H9 (cell line): Measurements from ENCODE around the gene DNTT. TPM values are rescaled to one million over a fixed set of nuclear protein-coding genes. Genes with fewer than 3 reads are reported as not detected.

Source experiments
- DNase-seq: peaks from one replicate; pipeline ENCODE4 v3.0.0-alpha.2; 2017
- H2AFZ ChIP-seq: one replicate; pipeline ENCODE4 v1.6.1; 2013; ENCODE audit warnings: mild to moderate bottlenecking, low read length, control low read depth, moderate library complexity
- H2AK5ac ChIP-seq: 2 replicates; pipeline ENCODE4 v1.6.1; 2013; ENCODE audit warnings: low read length, control low read depth, mixed read lengths; ENCODE audit not compliant: insufficient read length
- H2BK120ac ChIP-seq: one replicate; pipeline ENCODE4 v1.6.1; 2013; ENCODE audit warnings: low read depth, mild to moderate bottlenecking, low read length, control low read depth, inconsistent platforms; ENCODE audit not compliant: poor library complexity, severe bottlenecking
- H2BK12ac ChIP-seq: 2 replicates; pipeline ENCODE4 v1.6.1; 2013; ENCODE audit warnings: low read length, control low read depth, mixed read lengths, low read depth; ENCODE audit not compliant: insufficient read length
- H2BK15ac ChIP-seq: 2 replicates; pipeline ENCODE4 v1.6.1; 2013; ENCODE audit warnings: low read depth, low read length, control low read depth
- H2BK20ac ChIP-seq: one replicate; pipeline ENCODE4 v1.6.1; 2013; ENCODE audit warnings: low read depth, mild to moderate bottlenecking, low read length, control low read depth, inconsistent platforms; ENCODE audit not compliant: poor library complexity, severe bottlenecking
- H2BK5ac ChIP-seq: 2 replicates; pipeline ENCODE4 v1.6.1; 2013; ENCODE audit warnings: low read length, control low read depth, mixed read lengths; ENCODE audit not compliant: insufficient read length
- H3K14ac ChIP-seq: 2 replicates; pipeline ENCODE4 v1.6.1; 2013; ENCODE audit warnings: low read length, control low read depth; ENCODE audit not compliant: insufficient read depth
- H3K18ac ChIP-seq: 2 replicates; pipeline ENCODE4 v1.6.1; 2013; ENCODE audit warnings: low read depth, mild to moderate bottlenecking, mixed read lengths, low read length, control low read depth; ENCODE audit not compliant: insufficient read length
- H3K23ac ChIP-seq: 2 replicates; pipeline ENCODE4 v1.6.1; 2013; ENCODE audit warnings: low read length, control low read depth, mixed read lengths, low read depth; ENCODE audit not compliant: insufficient read length
- H3K23me2 ChIP-seq: 2 replicates; pipeline ENCODE4 v1.6.1; 2013; ENCODE audit warnings: low read depth, mild to moderate bottlenecking, mixed read lengths, low read length, control low read depth; ENCODE audit not compliant: insufficient read length, poor library complexity, severe bottlenecking
- H3K27ac ChIP-seq: 2 replicates; pipeline ENCODE4 v1.5.1; 2013; ENCODE audit warnings: low read length, control low read depth, mixed read lengths, low read depth; ENCODE audit not compliant: insufficient read length
- H3K27me3 ChIP-seq: 2 replicates; pipeline ENCODE4 v1.6.1; 2013; ENCODE audit warnings: low read length, control low read depth, inconsistent platforms; ENCODE audit not compliant: insufficient read depth
- H3K4ac ChIP-seq: 2 replicates; pipeline ENCODE4 v1.6.1; 2013; ENCODE audit warnings: low read depth, mild to moderate bottlenecking, control low read depth, inconsistent platforms, low read length, moderate library complexity
- H3K4me1 ChIP-seq: 2 replicates; pipeline ENCODE4 v1.6.1; 2013; ENCODE audit warnings: low read length, control low read depth, inconsistent platforms; ENCODE audit not compliant: insufficient read depth
- H3K4me2 ChIP-seq: 2 replicates; pipeline ENCODE4 v1.6.1; 2013; ENCODE audit warnings: low read length, control low read depth, mixed read lengths; ENCODE audit not compliant: insufficient read length, insufficient read depth
- H3K56ac ChIP-seq: 2 replicates; pipeline ENCODE4 v1.6.1; 2013; ENCODE audit warnings: low read depth, mild to moderate bottlenecking, mixed read lengths, low read length, control low read depth; ENCODE audit not compliant: insufficient read length
- H3K79me1 ChIP-seq: 2 replicates; pipeline ENCODE4 v1.6.1; 2013; ENCODE audit warnings: low read depth, mild to moderate bottlenecking, moderate library complexity, low read length, control low read depth, inconsistent platforms; ENCODE audit not compliant: insufficient read depth, poor library complexity, severe bottlenecking
- H3K79me2 ChIP-seq: 2 replicates; pipeline ENCODE4 v1.6.1; 2013; ENCODE audit warnings: low read length, control low read depth, inconsistent platforms; ENCODE audit not compliant: insufficient read depth
- H3K9ac ChIP-seq: 2 replicates; pipeline ENCODE4 v1.6.1; 2013; ENCODE audit warnings: low read length, control low read depth, mixed read lengths; ENCODE audit not compliant: insufficient read length; ENCODE audit errors: extremely low read depth
- H3K9me3 ChIP-seq: one replicate; pipeline ENCODE4 v1.6.1; 2013; ENCODE audit warnings: low read depth, low read length, inconsistent platforms; ENCODE audit not compliant: control insufficient read depth
- H3T11ph ChIP-seq: one replicate; pipeline ENCODE4 v1.6.1; 2013; ENCODE audit warnings: mild to moderate bottlenecking, low read length, control low read depth, inconsistent platforms
- H4K20me1 ChIP-seq: one replicate; pipeline ENCODE4 v1.6.1; 2013; ENCODE audit not compliant: control insufficient read depth, insufficient read length, insufficient read depth
- H4K5ac ChIP-seq: 2 replicates; pipeline ENCODE4 v1.6.1; 2013; ENCODE audit warnings: low read depth, mild to moderate bottlenecking, mixed read lengths, low read length, control low read depth; ENCODE audit not compliant: insufficient read length
- H4K8ac ChIP-seq: replicated peaks from 2 replicates; pipeline ENCODE4 v1.6.1; 2013; ENCODE audit warnings: low read length, control low read depth, mixed read lengths, low read depth; ENCODE audit not compliant: insufficient read length
- H4K91ac ChIP-seq: 2 replicates; pipeline ENCODE4 v1.6.1; 2013; ENCODE audit warnings: low read depth, mild to moderate bottlenecking, moderate library complexity, mixed read lengths, low read length, control low read depth; ENCODE audit not compliant: insufficient read length
- H3K27ac Mint-ChIP-seq, 3 experiments: 2 replicates in 2 of 3; 3 replicates in 1 of 3; pipeline ENCODE4 v1.8.0; 2020 to 2021; ENCODE audit warnings: mixed read lengths in 3 of 3, mild to moderate bottlenecking in 1 of 3, moderate library complexity in 1 of 3
- H3K27me3 Mint-ChIP-seq: 2 replicates; pipeline ENCODE4 v1.8.0; 2021; ENCODE audit warnings: low read depth, mild to moderate bottlenecking, moderate library complexity, mixed read lengths
- H3K36me3 Mint-ChIP-seq, 3 experiments: 2 replicates in 2 of 3; 3 replicates in 1 of 3; pipeline ENCODE4 v1.8.0; 2020 to 2021; ENCODE audit warnings: low read depth in 3 of 3, mixed read lengths in 3 of 3; ENCODE audit not compliant: insufficient read depth in 1 of 3
- H3K4me1 Mint-ChIP-seq, 2 experiments: 2 replicates each; pipeline ENCODE4 v1.8.0; 2020; ENCODE audit warnings: mixed read lengths in 2 of 2
- H3K4me3 Mint-ChIP-seq, 2 experiments: 2 replicates in 1 of 2; 3 replicates in 1 of 2; pipeline ENCODE4 v1.8.0; 2020 to 2021; ENCODE audit warnings: mild to moderate bottlenecking in 2 of 2, mixed read lengths in 2 of 2, moderate library complexity in 1 of 2
- H3K9me3 Mint-ChIP-seq, 2 experiments: 2 replicates in 1 of 2; 3 replicates in 1 of 2; pipeline ENCODE4 v1.8.0; 2020; ENCODE audit warnings: mild to moderate bottlenecking in 2 of 2, mixed read lengths in 2 of 2, moderate library complexity in 1 of 2
- WGBS: extraction: QIAGEN DNeasy Blood & Tissue Kit; methylation state at CpG from one replicate; pipeline ENCODE4 v1.1.7; 2013; ENCODE audit warnings: missing lambda C conversion rate, low lambda C conversion rate, mixed read lengths; ENCODE audit not compliant: insufficient read length; ENCODE audit errors: extremely low coverage; 5-methylcytosine and 5-hydroxymethylcytosine counted together
- total RNA-seq: library from RNA; stranded (reverse); gene quantifications from 2 replicates; pipeline ENCODE4 v1.2.1, GENCODE V29; 2021
- TF ChIP-seq, protein P1 (sequence below): fragments of 200-600 bp; sonication (generic); conservative IDR thresholded peaks from 3 replicates; pipeline ENCODE4 v1.8.0; 2021; ENCODE audit warnings: antibody characterized with exemption, mild to moderate bottlenecking

The DNTT gene
- total RNA-seq, 1 experiment from 2014 or later, result not detected

- WGBS, result no CpG with 5 or more reads among the region's 2 CpGs
- Histone ChIP-seq H4K20me1 (no peaks in the 10 kb centered on the region), H3K9me3 (no peaks in the 10 kb centered on the region), H3T11ph (no peak overlapping the region), H2BK120ac (no peak overlapping the region), H2BK12ac (no peak overlapping the region), H2AFZ (no peak overlapping the region), H3K79me2 (no peaks in the 10 kb centered on the region), H4K5ac (no peak overlapping the region), H3K27me3 (no peaks in the 10 kb centered on the region), H3K4me1 (no peaks in the 10 kb centered on the region), H3K4me2 (no peak overlapping the region), H4K91ac (no peak overlapping the region), H4K8ac (no peak overlapping the region), H2BK5ac (no peak overlapping the region), H3K27ac (no peak overlapping the region), H3K18ac (no peak overlapping the region), H2BK15ac (no peak overlapping the region), H3K79me1 (no peaks in the 10 kb centered on the region), H3K4ac (no peak overlapping the region), H3K14ac (no peak overlapping the region), H2AK5ac (no peak overlapping the region), H2BK20ac (no peak overlapping the region), H3K23me2 (no peaks in the 10 kb centered on the region), H3K23ac (no peak overlapping the region), H3K9ac (no peak overlapping the region), H3K56ac (no peak overlapping the region)
- H3K9me3 Mint-ChIP-seq, result no peaks in the 10 kb centered on the region
- H3K27me3 Mint-ChIP-seq, result peaks cover 1% of the 10 kb centered on the region
- H3K4me3 Mint-ChIP-seq, result no peak overlapping the region
- DNase-seq, result no peak
- no peak overlapping the region for H3K27ac Mint-ChIP-seq
- TF ChIP-seq, protein P1, sequence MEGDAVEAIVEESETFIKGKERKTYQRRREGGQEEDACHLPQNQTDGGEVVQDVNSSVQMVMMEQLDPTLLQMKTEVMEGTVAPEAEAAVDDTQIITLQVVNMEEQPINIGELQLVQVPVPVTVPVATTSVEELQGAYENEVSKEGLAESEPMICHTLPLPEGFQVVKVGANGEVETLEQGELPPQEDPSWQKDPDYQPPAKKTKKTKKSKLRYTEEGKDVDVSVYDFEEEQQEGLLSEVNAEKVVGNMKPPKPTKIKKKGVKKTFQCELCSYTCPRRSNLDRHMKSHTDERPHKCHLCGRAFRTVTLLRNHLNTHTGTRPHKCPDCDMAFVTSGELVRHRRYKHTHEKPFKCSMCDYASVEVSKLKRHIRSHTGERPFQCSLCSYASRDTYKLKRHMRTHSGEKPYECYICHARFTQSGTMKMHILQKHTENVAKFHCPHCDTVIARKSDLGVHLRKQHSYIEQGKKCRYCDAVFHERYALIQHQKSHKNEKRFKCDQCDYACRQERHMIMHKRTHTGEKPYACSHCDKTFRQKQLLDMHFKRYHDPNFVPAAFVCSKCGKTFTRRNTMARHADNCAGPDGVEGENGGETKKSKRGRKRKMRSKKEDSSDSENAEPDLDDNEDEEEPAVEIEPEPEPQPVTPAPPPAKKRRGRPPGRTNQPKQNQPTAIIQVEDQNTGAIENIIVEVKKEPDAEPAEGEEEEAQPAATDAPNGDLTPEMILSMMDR, result no peak
- no peaks in the 10 kb centered on the region for H3K36me3 Mint-ChIP-seq
- H3K4me1 Mint-ChIP-seq, result peaks cover 7 to 10% of the 10 kb centered on the region in 2 experiments
Observed at GRCh38 chr10:96268341-96268909, 35.8 kb upstream of the DNTT start.
